Right atrium auricular region (tissue), 2 donors: ENCODE results near the gene LMNB1. TPM values are rescaled to one million over a fixed set of nuclear protein-coding genes. Genes with fewer than 3 reads are reported as not detected.

Experiments
- DNase-seq: peaks from one replicate; pipeline ENCODE4 v3.0.0-alpha.2; 2019; ENCODE audit warnings: low spot score
- H3K27ac ChIP-seq, 2 donors: fragments of 200-600 bp; sonication (generic); 1 replicate in 1 of 2; 2 replicates in 1 of 2; pipeline ENCODE4 v1.5.1; 2016 to 2019
- H3K27me3 ChIP-seq, 2 donors: fragments of 200-600 bp; sonication (generic); one replicate each; pipeline versions ENCODE4 v1.5.1 to v1.6.0; 2017 to 2019
- H3K36me3 ChIP-seq: fragments of 200-600 bp; sonication (generic); one replicate; pipeline ENCODE4 v1.5.1; 2016
- H3K4me1 ChIP-seq, 2 donors: fragments of 200-600 bp; sonication (generic); one replicate each; pipeline versions ENCODE4 v1.5.1 to v1.6.0; 2017 to 2019
- H3K4me3 ChIP-seq, 2 donors: fragments of 200-600 bp; sonication (generic); 1 replicate in 1 of 2; 2 replicates in 1 of 2; pipeline ENCODE4 v1.5.1; 2017 to 2019; ENCODE audit warnings: mild to moderate bottlenecking in 1 of 2, moderate library complexity in 1 of 2
- H3K9me3 ChIP-seq, 2 donors: fragments of 200-600 bp; sonication (generic); one replicate each; pipeline ENCODE4 v1.5.1; 2019
- CTCF ChIP-seq, 2 donors: fragments of 200-600 bp; sonication (generic); IDR thresholded peaks; one replicate each; pipeline ENCODE4 v1.5.1; 2019; ENCODE audit warnings: antibody characterized with exemption in 2 of 2
- total RNA-seq, 2 donors: library from RNA; depleted of rRNA; stranded (reverse); fragments of >200 nt; gene quantifications; one replicate each; pipeline ENCODE4 v1.1.0, GENCODE V29; 2016

LMNB1 gene
- total RNA-seq, 2 donors from 2014 or later, result 2.5 to 2.6 TPM

GRCh38 chr5:126847826-126848251 is 70.9 kb downstream of the LMNB1 start:
- H3K4me1 ChIP-seq, result peaks cover 0 to 46% of the 10 kb centered on the region in 2 donors
- no peak overlapping the region for H3K4me3 ChIP-seq

GRCh38 chr5:126848253-126848652 is 71.3 kb downstream of the LMNB1 start:
- H3K27me3 ChIP-seq, result no peaks in the 10 kb centered on the region
- TF ChIP-seq CTCF (IDR thresholded peaks at IDR 0.05), result no peak
- no peaks in the 10 kb centered on the region for H3K9me3 ChIP-seq
- no peak for DNase-seq
- peak overlapping the region; percentile 68 to 73 for H3K27ac ChIP-seq
- H3K4me1 ChIP-seq, result peaks cover 0 to 47% of the 10 kb centered on the region in 2 donors
- no peaks in the 10 kb centered on the region for H3K36me3 ChIP-seq
- H3K4me3 ChIP-seq, result no peak overlapping the region

More at GRCh38 chr5:126847826-126848251, 70.9 kb downstream of the LMNB1 start:
- H3K27ac ChIP-seq, result peak overlapping the region; percentile 68 to 73
- TF ChIP-seq CTCF (IDR thresholded peaks at IDR 0.05), result no peak
- H3K27me3 ChIP-seq, result no peaks in the 10 kb centered on the region
- DNase-seq, result no peak
- H3K36me3 ChIP-seq, result no peaks in the 10 kb centered on the region
- H3K9me3 ChIP-seq, result no peaks in the 10 kb centered on the region

GRCh38 chr5:126849101-126849678 is 72.3 kb downstream of the LMNB1 start:
- Histone ChIP-seq H3K27ac (peak overlapping the region in 1 of 2 donors; percentile 73), H3K36me3 (no peaks in the 10 kb centered on the region), H3K4me1 (peaks cover 0 to 47% of the 10 kb centered on the region in 2 donors), H3K9me3 (no peaks in the 10 kb centered on the region), H3K27me3 (no peaks in the 10 kb centered on the region), H3K4me3 (no peak overlapping the region)
- DNase-seq, result no peak
- no peak for TF ChIP-seq CTCF (IDR thresholded peaks at IDR 0.05)

GRCh38 chr5:126851501-126852011 is 74.6 kb downstream of the LMNB1 start:
- H3K27ac ChIP-seq, result peak overlapping the region; percentile 23 to 68

GRCh38 chr5:126852091-126852571 is 75.2 kb downstream of the LMNB1 start:
- Histone ChIP-seq H3K9me3 (no peaks in the 10 kb centered on the region), H3K36me3 (no peaks in the 10 kb centered on the region), H3K4me3 (no peak overlapping the region), H3K4me1 (peaks cover 0 to 48% of the 10 kb centered on the region in 2 donors), H3K27me3 (no peaks in the 10 kb centered on the region), H3K27ac (peak overlapping the region; percentile 23 to 68)
- no peak for DNase-seq
- no peak for TF ChIP-seq CTCF (IDR thresholded peaks at IDR 0.05)

More at GRCh38 chr5:126851501-126852011, 74.6 kb downstream of the LMNB1 start:
- Histone ChIP-seq H3K4me1 (peaks cover 0 to 47% of the 10 kb centered on the region in 2 donors), H3K27me3 (no peaks in the 10 kb centered on the region), H3K36me3 (no peaks in the 10 kb centered on the region), H3K4me3 (no peak overlapping the region), H3K9me3 (no peaks in the 10 kb centered on the region)
- no peak for TF ChIP-seq CTCF (IDR thresholded peaks at IDR 0.05)
- DNase-seq, result no peak
